ENCODE results near the gene KISS1R. TPM values are rescaled to one million over a fixed set of nuclear protein-coding genes. Genes with fewer than 3 reads are reported as not detected.

KISS1R gene
- total RNA-seq, 1 donor from 2014 or later, result 1.7 TPM

DNA sequence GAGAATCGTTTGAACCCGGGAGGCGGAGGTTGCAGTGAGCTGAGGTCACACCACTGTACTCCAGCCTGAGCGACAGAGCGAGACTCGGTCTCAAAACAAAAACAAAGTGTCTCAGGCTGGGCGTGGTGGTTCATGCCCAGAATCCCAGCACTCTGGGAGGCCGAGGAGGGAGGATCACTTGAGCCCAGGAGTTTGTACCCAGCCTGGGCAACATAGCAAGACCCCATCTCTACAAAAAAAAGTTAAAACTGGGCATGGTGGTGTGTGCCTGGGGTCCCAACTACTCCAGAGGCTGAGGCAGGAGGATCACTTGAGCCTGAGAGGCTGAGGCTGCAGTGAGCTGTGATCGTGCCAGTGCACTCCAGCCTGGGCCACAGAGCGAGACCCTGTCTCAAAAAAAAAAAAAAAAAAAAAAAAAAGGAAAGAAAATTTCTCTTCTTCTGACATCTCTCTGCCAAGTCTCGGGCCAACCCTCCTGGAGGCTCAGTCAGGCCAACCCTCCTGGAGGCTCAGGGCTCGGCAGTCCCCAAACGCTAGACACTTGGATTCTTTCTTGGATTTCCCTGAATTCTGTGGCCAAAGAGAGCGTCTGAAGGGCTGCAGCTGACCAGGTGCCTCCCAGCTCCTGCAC, 35.0 kb downstream of the KISS1R start:
- H3K27me3 Mint-ChIP-seq (ENCODE audit: unreplicated experiment), result no peaks in the 10 kb centered on the region
- H3K36me3 Mint-ChIP-seq (ENCODE audit: unreplicated experiment), result no peaks in the 10 kb centered on the region
- TF ChIP-seq, protein P1, sequence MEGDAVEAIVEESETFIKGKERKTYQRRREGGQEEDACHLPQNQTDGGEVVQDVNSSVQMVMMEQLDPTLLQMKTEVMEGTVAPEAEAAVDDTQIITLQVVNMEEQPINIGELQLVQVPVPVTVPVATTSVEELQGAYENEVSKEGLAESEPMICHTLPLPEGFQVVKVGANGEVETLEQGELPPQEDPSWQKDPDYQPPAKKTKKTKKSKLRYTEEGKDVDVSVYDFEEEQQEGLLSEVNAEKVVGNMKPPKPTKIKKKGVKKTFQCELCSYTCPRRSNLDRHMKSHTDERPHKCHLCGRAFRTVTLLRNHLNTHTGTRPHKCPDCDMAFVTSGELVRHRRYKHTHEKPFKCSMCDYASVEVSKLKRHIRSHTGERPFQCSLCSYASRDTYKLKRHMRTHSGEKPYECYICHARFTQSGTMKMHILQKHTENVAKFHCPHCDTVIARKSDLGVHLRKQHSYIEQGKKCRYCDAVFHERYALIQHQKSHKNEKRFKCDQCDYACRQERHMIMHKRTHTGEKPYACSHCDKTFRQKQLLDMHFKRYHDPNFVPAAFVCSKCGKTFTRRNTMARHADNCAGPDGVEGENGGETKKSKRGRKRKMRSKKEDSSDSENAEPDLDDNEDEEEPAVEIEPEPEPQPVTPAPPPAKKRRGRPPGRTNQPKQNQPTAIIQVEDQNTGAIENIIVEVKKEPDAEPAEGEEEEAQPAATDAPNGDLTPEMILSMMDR (IDR thresholded peaks at IDR 0.05), result no peak
- DNase-seq (ENCODE audit: extremely low spot score, unreplicated experiment), result no peak
- H3K4me1 Mint-ChIP-seq (ENCODE audit: unreplicated experiment), result peaks cover 28% of the 10 kb centered on the region
- no peak overlapping the region for H3K4me3 Mint-ChIP-seq (ENCODE audit: unreplicated experiment)
- H3K9me3 Mint-ChIP-seq (ENCODE audit: unreplicated experiment), result no peaks in the 10 kb centered on the region
- H3K27ac Mint-ChIP-seq (ENCODE audit: unreplicated experiment), result peak overlapping the region; percentile 75

DNA sequence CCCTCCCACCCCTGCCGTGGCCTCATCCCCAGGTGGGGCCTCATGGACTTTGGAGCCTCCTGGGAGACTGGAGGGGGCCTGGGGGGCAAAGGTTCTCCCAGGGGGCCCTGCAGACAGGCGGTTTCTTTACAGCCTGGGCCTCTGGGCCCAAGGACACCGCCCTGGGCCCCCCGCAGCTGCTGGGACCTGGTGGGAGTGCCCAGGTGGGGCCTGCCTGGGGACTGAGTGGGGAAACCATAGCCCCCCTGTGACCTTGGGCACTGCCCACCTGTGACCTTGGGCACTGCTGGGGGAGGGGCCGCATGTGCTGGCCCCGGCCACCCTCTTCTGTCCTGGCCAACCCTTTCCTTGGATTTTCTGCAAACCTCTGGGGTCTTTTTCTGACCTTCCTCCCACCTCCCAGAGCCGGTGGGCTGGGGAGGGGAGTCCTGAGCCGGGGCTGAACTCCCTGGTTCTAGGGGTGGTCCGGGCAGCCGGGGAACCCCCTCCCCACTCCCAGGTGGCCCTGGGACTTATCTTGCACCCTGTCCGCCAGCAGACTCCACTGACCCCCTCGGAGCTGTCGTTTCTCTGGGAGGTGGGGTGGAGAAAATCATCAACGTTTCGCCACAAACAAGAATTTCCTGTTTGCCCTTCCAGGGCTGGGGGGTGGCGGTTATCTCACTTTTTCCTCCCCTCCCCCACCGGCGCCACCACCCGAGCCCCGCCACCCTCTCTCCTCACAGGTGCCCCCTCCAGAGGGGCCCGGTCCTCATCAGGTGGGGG, 35.7 kb downstream of the KISS1R start:
- no peak overlapping the region for H3K27ac Mint-ChIP-seq (ENCODE audit: unreplicated experiment)
- H3K9me3 Mint-ChIP-seq (ENCODE audit: unreplicated experiment), result no peaks in the 10 kb centered on the region
- no peaks in the 10 kb centered on the region for H3K36me3 Mint-ChIP-seq (ENCODE audit: unreplicated experiment)
- H3K27me3 Mint-ChIP-seq (ENCODE audit: unreplicated experiment), result no peaks in the 10 kb centered on the region
- TF ChIP-seq, protein P1 (IDR thresholded peaks at IDR 0.05), result no peak
- H3K4me3 Mint-ChIP-seq (ENCODE audit: unreplicated experiment), result no peak overlapping the region
- peaks cover 28% of the 10 kb centered on the region for H3K4me1 Mint-ChIP-seq (ENCODE audit: unreplicated experiment)
- DNase-seq (ENCODE audit: extremely low spot score, unreplicated experiment), result no peak

DNA sequence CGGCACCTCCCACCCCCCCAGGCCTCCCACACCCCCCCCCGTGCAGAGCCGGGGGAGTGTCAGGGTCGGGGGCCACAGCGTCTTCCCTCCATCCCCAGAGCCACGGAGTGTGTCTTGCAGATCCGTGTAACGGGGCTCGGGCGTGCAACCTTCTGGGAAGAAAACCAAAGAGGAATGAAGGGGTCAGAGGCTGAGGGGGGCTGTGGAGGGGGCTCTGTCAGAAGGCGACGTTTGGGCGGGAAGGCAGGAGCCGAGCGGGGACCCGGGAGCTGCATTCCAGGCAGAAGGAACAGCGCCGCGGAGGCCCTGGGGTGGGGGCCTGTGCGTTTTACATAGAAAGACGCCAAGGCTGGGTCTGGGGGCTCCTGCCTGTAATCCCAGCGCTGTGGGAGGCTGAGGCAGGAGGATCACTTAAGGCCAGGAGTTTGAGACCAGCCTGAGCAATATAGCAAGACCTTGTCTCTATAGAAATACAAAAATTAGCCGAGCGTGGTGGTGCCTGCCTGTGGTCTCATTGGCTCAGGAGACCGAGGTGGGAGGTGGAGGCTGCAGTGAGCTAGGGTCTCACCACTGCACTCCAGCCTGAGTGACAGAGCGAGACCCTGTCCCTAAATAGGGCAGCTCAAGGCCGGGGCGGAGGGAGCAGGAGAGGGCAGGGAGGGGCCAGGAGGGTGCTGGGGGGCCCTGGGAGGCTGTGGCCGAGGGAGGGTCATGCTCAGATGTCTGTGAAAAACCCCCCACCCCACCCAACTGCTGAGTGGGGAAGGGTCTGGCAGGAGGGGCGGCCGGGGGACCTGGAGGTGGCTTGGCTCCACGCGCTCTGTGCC, 36.5 kb downstream of the KISS1R start:
- Mint-ChIP-seq H3K27ac (ENCODE audit: unreplicated experiment) (no peak overlapping the region), H3K36me3 (ENCODE audit: unreplicated experiment) (no peaks in the 10 kb centered on the region), H3K9me3 (ENCODE audit: unreplicated experiment) (no peaks in the 10 kb centered on the region), H3K4me1 (ENCODE audit: unreplicated experiment) (peaks cover 28% of the 10 kb centered on the region), H3K27me3 (ENCODE audit: unreplicated experiment) (no peaks in the 10 kb centered on the region), H3K4me3 (ENCODE audit: unreplicated experiment) (no peak overlapping the region)
- TF ChIP-seq, protein P1 (IDR thresholded peaks at IDR 0.05), result no peak
- no peak for DNase-seq (ENCODE audit: extremely low spot score, unreplicated experiment)

DNA sequence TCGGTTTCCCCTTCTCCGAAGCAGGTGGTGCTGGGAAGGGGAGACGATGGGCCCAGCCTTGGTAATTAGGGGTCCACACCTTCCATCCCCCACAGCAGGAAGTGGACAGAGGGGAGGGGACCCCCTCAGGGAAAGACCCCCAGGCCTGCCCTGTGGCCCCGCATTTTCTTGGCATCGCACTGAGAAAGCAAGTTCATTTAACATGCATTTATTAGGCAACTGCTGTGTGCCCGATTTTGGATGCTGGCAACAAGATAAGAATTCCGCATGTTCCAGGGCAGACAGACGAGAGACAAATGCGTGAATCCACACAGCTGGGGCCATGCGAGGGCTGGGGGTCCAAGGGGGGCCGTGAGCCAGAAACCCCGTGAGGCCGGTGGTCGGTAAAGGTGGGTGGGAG, 37.1 kb downstream of the KISS1R start:
- Mint-ChIP-seq H3K27ac (ENCODE audit: unreplicated experiment) (no peak overlapping the region), H3K4me3 (ENCODE audit: unreplicated experiment) (no peak overlapping the region), H3K36me3 (ENCODE audit: unreplicated experiment) (no peaks in the 10 kb centered on the region), H3K4me1 (ENCODE audit: unreplicated experiment) (peaks cover 28% of the 10 kb centered on the region), H3K9me3 (ENCODE audit: unreplicated experiment) (no peaks in the 10 kb centered on the region), H3K27me3 (ENCODE audit: unreplicated experiment) (no peaks in the 10 kb centered on the region)
- TF ChIP-seq, protein P1 (IDR thresholded peaks at IDR 0.05), result no peak
- DNase-seq (ENCODE audit: extremely low spot score, unreplicated experiment), result no peak

Data from osteocyte (in vitro differentiated cells).